GM23338 (cell line): ENCODE measurements around the gene TBPL2. TPM values are rescaled to one million over a fixed set of nuclear protein-coding genes. Genes with fewer than 3 reads are reported as not detected.

Experiments used
- ATAC-seq: fragments of 200-7000 bp; cut with Tn5 transposase; 3 replicates; pipeline ENCODE4 v1.9.1; 2020
- DNase-seq: peaks from one replicate; pipeline ENCODE4 v3.0.0-alpha.2; 2015; ENCODE audit warnings: low spot score
- H2AFZ ChIP-seq: fragments of 200-600 bp; sonication (generic); 2 replicates; pipeline ENCODE4 v1.8.0; 2016; ENCODE audit warnings: antibody characterized with exemption, mild to moderate bottlenecking, moderate library complexity
- H3F3A ChIP-seq: fragments of 200-600 bp; sonication (generic); replicated peaks from 2 replicates; pipeline ENCODE4 v1.8.0; 2017; ENCODE audit warnings: antibody characterized with exemption, mixed run types, low read depth
- H3K27ac ChIP-seq: fragments of 200-600 bp; sonication (generic); 2 replicates; pipeline ENCODE4 v1.6.1; 2016; ENCODE audit warnings: low read depth
- H3K27me3 ChIP-seq: fragments of 200-600 bp; sonication (generic); 2 replicates; pipeline ENCODE4 v1.8.0; 2016; ENCODE audit warnings: mild to moderate bottlenecking, mixed run types, moderate library complexity; ENCODE audit not compliant: insufficient read depth
- H3K36me3 ChIP-seq: fragments of 200-600 bp; sonication (generic); 2 replicates; pipeline ENCODE4 v1.8.0; 2016; ENCODE audit warnings: mild to moderate bottlenecking; ENCODE audit not compliant: insufficient read depth
- H3K4me1 ChIP-seq: fragments of 200-600 bp; sonication (generic); 2 replicates; pipeline ENCODE4 v1.8.0; 2016; ENCODE audit warnings: mild to moderate bottlenecking, moderate library complexity; ENCODE audit not compliant: insufficient read depth
- H3K4me2 ChIP-seq: fragments of 200-600 bp; sonication (generic); 2 replicates; pipeline ENCODE4 v1.7.1; 2017; ENCODE audit warnings: mixed run types
- H3K4me3 ChIP-seq: fragments of 200-600 bp; sonication (generic); 2 replicates; pipeline ENCODE4 v1.6.1; 2016; ENCODE audit warnings: mixed run types
- H3K79me2 ChIP-seq: fragments of 200-600 bp; sonication (generic); replicated peaks from 2 replicates; pipeline ENCODE4 v1.8.0; 2017; ENCODE audit warnings: mild to moderate bottlenecking; ENCODE audit not compliant: insufficient read depth
- H3K9me2 ChIP-seq: fragments of 200-600 bp; sonication (generic); 2 replicates; pipeline ENCODE4 v1.8.0; 2017; ENCODE audit not compliant: insufficient read depth
- H4K20me1 ChIP-seq: fragments of 200-600 bp; sonication (generic); replicated peaks from 2 replicates; pipeline ENCODE4 v1.8.0; 2017; ENCODE audit warnings: mild to moderate bottlenecking; ENCODE audit not compliant: insufficient read depth
- H3K27ac Mint-ChIP-seq: 2 replicates; pipeline ENCODE4 v1.8.0; 2020; ENCODE audit warnings: inconsistent platforms, mild to moderate bottlenecking, moderate library complexity, mixed read lengths
- H3K27me3 Mint-ChIP-seq: 3 replicates; pipeline ENCODE4 v1.8.0; 2022; ENCODE audit warnings: low read depth, mild to moderate bottlenecking, moderate library complexity, mixed read lengths, inconsistent platforms; ENCODE audit not compliant: insufficient read depth, poor library complexity
- H3K36me3 Mint-ChIP-seq: 3 replicates; pipeline ENCODE4 v1.8.0; 2021; ENCODE audit warnings: low read depth, mild to moderate bottlenecking, inconsistent platforms, moderate library complexity, mixed read lengths
- H3K4me1 Mint-ChIP-seq: 3 replicates; pipeline ENCODE4 v1.8.0; 2020; ENCODE audit warnings: mild to moderate bottlenecking, inconsistent platforms, mixed read lengths
- H3K4me3 Mint-ChIP-seq: 3 replicates; pipeline ENCODE4 v1.8.0; 2021; ENCODE audit warnings: moderate library complexity, mild to moderate bottlenecking, inconsistent platforms, mixed read lengths
- H3K9me3 Mint-ChIP-seq: 3 replicates; pipeline ENCODE4 v1.8.0; 2020; ENCODE audit warnings: moderate library complexity, mild to moderate bottlenecking, inconsistent platforms, mixed read lengths
- CREB1 ChIP-seq: fragments of 250-450 bp; sonication (Bioruptor Pico); IDR thresholded peaks from 2 replicates; pipeline ENCODE4 v1.5.0; 2020; ENCODE audit warnings: low read depth, mild to moderate bottlenecking, moderate library complexity
- CTCF ChIP-seq, 2 experiments: fragments of 200-600 bp in 1 of 2; sonication (generic) in 1 of 2; conservative IDR thresholded peaks; 2 replicates each; pipeline versions ENCODE4 v1.5.1 to v1.6.1; 2016 to 2017; ENCODE audit warnings: antibody characterized with exemption in 2 of 2, low read depth in 2 of 2, mild to moderate bottlenecking in 2 of 2, moderate library complexity in 1 of 2
- ETS1 ChIP-seq: IDR thresholded peaks from 2 replicates; pipeline ENCODE4 v1.6.1; 2016; ENCODE audit warnings: antibody characterized with exemption
- EZH2 ChIP-seq: fragments of 200-600 bp; sonication (generic); IDR thresholded peaks from one replicate; pipeline ENCODE4 v1.8.0; 2017; ENCODE audit warnings: antibody characterized with exemption, mild to moderate bottlenecking, low read depth; ENCODE audit not compliant: unreplicated experiment
- JUNB ChIP-seq: IDR thresholded peaks from one replicate; pipeline ENCODE4 v1.6.1; 2016; ENCODE audit warnings: antibody characterized with exemption; ENCODE audit not compliant: unreplicated experiment
- NANOG ChIP-seq: IDR thresholded peaks from 2 replicates; pipeline ENCODE4 v1.6.1; 2016; ENCODE audit warnings: antibody characterized with exemption, borderline replicate concordance
- POLR2AphosphoS5 ChIP-seq: IDR thresholded peaks from 2 replicates; pipeline ENCODE4 v1.6.1; 2016; ENCODE audit warnings: antibody characterized with exemption, low read depth
- REST ChIP-seq: IDR thresholded peaks from one replicate; pipeline ENCODE4 v1.6.1; 2018; ENCODE audit warnings: antibody characterized with exemption; ENCODE audit not compliant: unreplicated experiment
- STAT1 ChIP-seq: IDR thresholded peaks from one replicate; pipeline ENCODE4 v1.6.1; 2016; ENCODE audit warnings: antibody characterized with exemption; ENCODE audit not compliant: unreplicated experiment
- ZNF114 ChIP-seq: fragments of 250-450 bp; sonication (Bioruptor Pico); IDR thresholded peaks from 2 replicates; pipeline ENCODE4 v1.5.0; 2020; ENCODE audit warnings: mild to moderate bottlenecking, moderate library complexity
- ZNF331 ChIP-seq: fragments of 250-450 bp; sonication (Bioruptor Pico); IDR thresholded peaks from 2 replicates; pipeline ENCODE4 v1.5.0; 2020; ENCODE audit warnings: low read depth, mild to moderate bottlenecking, moderate library complexity
- ZNF462 ChIP-seq: fragments of 250-450 bp; sonication (Bioruptor Pico); IDR thresholded peaks from 2 replicates; pipeline ENCODE4 v1.5.0; 2020; ENCODE audit warnings: mild to moderate bottlenecking, moderate library complexity
- polyA plus RNA-seq: library from polyadenylated mRNA; unstranded; fragments of >200 nt; fragmentation: Nextera tagmentation; extraction: Ambion mirVana; gene quantifications from 2 replicates; pipeline ENCODE4 v1.2.1, GENCODE V29; 2016
- total RNA-seq: library from RNA; depleted of rRNA; stranded (reverse); fragments of >200 nt; shearing (Covaris generic); gene quantifications from 2 replicates; pipeline ENCODE4 v1.2.3, GENCODE V29; 2014

Gene TBPL2
- total and polyA plus RNA-seq, 2 experiments from 2014 or later, result 0.24 TPM; not detected in 1

- TF ChIP-seq EZH2, result no peak
- TF ChIP-seq ZNF114 (CRISPR knock-in tag), result no peak
Observed at GRCh38 chr14:55473786-55474185, 33.4 kb upstream of the TBPL2 start (continued).

- ATAC-seq (no peak), DNase-seq (no peak)
- H3K79me2 ChIP-seq, result no peaks in the 10 kb centered on the region
- no peaks in the 10 kb centered on the region for H3K27me3 ChIP-seq
- Mint-ChIP-seq H3K9me3 (peaks cover 25% of the 10 kb centered on the region), H3K4me1 (no peaks in the 10 kb centered on the region), H3K36me3 (peaks cover 2% of the 10 kb centered on the region; the same call in 1 of the 3 replicates), H3K4me3 (no peak overlapping the region), H3K27me3 (no peaks in the 10 kb centered on the region), H3K27ac (no peak overlapping the region)
- no peaks in the 10 kb centered on the region for H4K20me1 ChIP-seq
- no peak overlapping the region for H3K27ac ChIP-seq
- H3K4me3 ChIP-seq, result no peak overlapping the region
- no peaks in the 10 kb centered on the region for H3K9me2 ChIP-seq
- H2AFZ ChIP-seq, result no peak overlapping the region
- TF ChIP-seq CTCF (conservative IDR thresholded peaks at IDR 0.05; ENCODE audit: low read depth in 2 of 2), result no peak
- no peak for TF ChIP-seq POLR2AphosphoS5
- TF ChIP-seq STAT1, result no peak
- TF ChIP-seq CREB1, result no peak
- no peak for TF ChIP-seq JUNB
- no peak for TF ChIP-seq REST
- no peak for TF ChIP-seq ZNF462 (CRISPR knock-in tag)
- TF ChIP-seq EZH2, result no peak
- TF ChIP-seq NANOG, result no peak
- no peak for TF ChIP-seq ETS1
- TF ChIP-seq ZNF114 (CRISPR knock-in tag), result no peak
- no peak for TF ChIP-seq ZNF331
- H3K4me1 ChIP-seq, result no peaks in the 10 kb centered on the region
- H3K36me3 ChIP-seq, result no peaks in the 10 kb centered on the region
- H3F3A ChIP-seq, result no peaks in the 10 kb centered on the region
- H3K4me2 ChIP-seq, result no peak overlapping the region
Observed at GRCh38 chr14:55470025-55470424, 29.6 kb upstream of the TBPL2 start.
